Left colon (tissue), 2 donors: ENCODE results near the gene HEMK1. TPM values are rescaled to one million over a fixed set of nuclear protein-coding genes. Genes with fewer than 3 reads are reported as not detected.

Experiments used
- ATAC-seq: fragments of 200-7000 bp; cut with Tn5 transposase; one replicate; pipeline ENCODE4 v1.9.1; 2020; ENCODE audit warnings: mild to moderate bottlenecking, moderate library complexity
- DNase-seq, 2 donors: peaks; one replicate each; pipeline ENCODE4 v3.0.0-alpha.2; 2020
- intact Hi-C, 2 donors: fragments of 100-400 bp; cut with DNase I in 1 of 2; cut with micrococcal nuclease in 1 of 2; formaldehyde crosslinking; loops; one replicate each; pipeline versions ENCODE4 v1.11.2 to v1.14.0; 2022; cut with DNase I, micrococcal nuclease
- total RNA-seq, 2 donors: library from RNA; stranded (reverse); fragmentation: NEBNext Ultra II Directional; extraction: Animal tissue kit (Norgen Biotek cat#: 25700); gene quantifications; one replicate each; pipeline ENCODE4 v1.2.1, GENCODE V29; 2021
- donor health status: DM: no; HTN: no; CAD: no.
- donor health status: DM: yes; HTN: yes; CAD: no.

HEMK1 gene
- total RNA-seq, 2 donors from 2014 or later: 21.9 to 24.8 TPM

DNA sequence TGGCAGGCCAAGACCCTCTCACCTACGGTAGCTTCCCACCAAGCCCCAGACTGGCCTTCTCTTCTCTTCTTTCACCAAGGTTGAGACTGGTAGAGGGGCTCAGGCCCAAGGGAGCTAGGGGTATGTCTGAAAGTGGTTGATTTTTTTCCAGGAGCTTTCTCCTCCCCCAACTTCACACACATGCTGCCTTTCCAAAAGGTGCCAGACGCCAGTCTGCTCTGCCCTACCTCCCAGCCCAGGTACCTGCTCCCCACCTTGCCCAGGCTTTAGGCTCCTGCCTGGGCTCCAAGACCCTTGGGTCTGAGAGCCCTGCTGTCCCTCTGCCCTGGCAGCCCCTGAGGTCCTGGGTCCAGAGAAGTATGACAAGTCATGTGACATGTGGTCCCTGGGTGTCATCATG, 76.1 kb downstream of the HEMK1 start:
- intact Hi-C loops: no loop called here
- no peak for DNase-seq
- no peak for ATAC-seq

Other genes with a start within 250 kb of the HEMK1 start
- gene HYAL2, start 246.8 kb upstream of the HEMK1 start, total RNA-seq: 10 to 100 TPM; 27.9 to 34.7 TPM
- gene TUSC2, start 241.3 kb upstream of the HEMK1 start, total RNA-seq: 10 to 100 TPM; 26.7 to 29.1 TPM
- gene RASSF1, start 228.7 kb upstream of the HEMK1 start, total RNA-seq: 10 to 100 TPM; 14.5 to 15.0 TPM
- gene ZMYND10, start 223.8 kb upstream of the HEMK1 start, total RNA-seq: under 1 TPM; 0.47 to 0.49 TPM
- 10 to 100 TPM; 18.1 to 23.5 TPM for gene NPRL2, start 218.7 kb upstream of the HEMK1 start, total RNA-seq
- gene CYB561D2, start 218.7 kb upstream of the HEMK1 start, total RNA-seq: 10 to 100 TPM; 35.8 to 36.9 TPM
- 10 to 100 TPM; 44.6 to 48.3 TPM for gene TMEM115, start 210.0 kb upstream of the HEMK1 start, total RNA-seq
- gene CACNA2D2, start 65.9 kb upstream of the HEMK1 start, total RNA-seq: 1 to 10 TPM; 1.9 to 3.2 TPM
- gene C3orf18, start 1.8 kb upstream of the HEMK1 start, total RNA-seq: 1 to 10 TPM; 2.1 to 2.8 TPM
- 10 to 100 TPM; 14.4 to 19.9 TPM for gene CISH, start 42.3 kb downstream of the HEMK1 start, total RNA-seq
- 10 to 100 TPM; 31.7 to 33.6 TPM for gene MAPKAPK3, start 47.6 kb downstream of the HEMK1 start, total RNA-seq
- under 1 TPM; 0.09 to 0.34 TPM for gene DOCK3, start 105.4 kb downstream of the HEMK1 start, total RNA-seq